HEK293T (cell line): Measurements from ENCODE around the gene RNF141.

Experiments used
- ARNT ChIP-seq: fragments of 450-650 bp; IDR thresholded peaks from 2 replicates; pipeline ENCODE4 v1.6.1; 2017; ENCODE audit warnings: mild to moderate bottlenecking
- BHLHE40 ChIP-seq: fragments of 450-650 bp; IDR thresholded peaks from 2 replicates; pipeline ENCODE4 v1.6.1; 2016; ENCODE audit warnings: mild to moderate bottlenecking, moderate library complexity, borderline replicate concordance
- CTBP1 ChIP-seq: fragments of 450-650 bp; IDR thresholded peaks from 2 replicates; pipeline ENCODE4 v1.6.1; 2016; ENCODE audit warnings: borderline replicate concordance
- FOXA1 ChIP-seq: fragments of 450-650 bp; IDR thresholded peaks from 2 replicates; pipeline ENCODE4 v1.6.1; 2016; ENCODE audit warnings: mild to moderate bottlenecking
- FOXM1 ChIP-seq: fragments of 450-650 bp; IDR thresholded peaks from 2 replicates; pipeline ENCODE4 v1.6.1; 2017; ENCODE audit warnings: mild to moderate bottlenecking, borderline replicate concordance
- HDGF ChIP-seq: fragments of 450-650 bp; IDR thresholded peaks from 2 replicates; pipeline ENCODE4 v1.6.1; 2017; ENCODE audit warnings: antibody characterized with exemption, borderline replicate concordance
- NFRKB ChIP-seq: fragments of 450-650 bp; IDR thresholded peaks from 2 replicates; pipeline ENCODE4 v1.6.1; 2016; ENCODE audit warnings: mild to moderate bottlenecking, moderate library complexity
- SP1 ChIP-seq: fragments of 450-650 bp; IDR thresholded peaks from 2 replicates; pipeline ENCODE4 v1.6.1; 2017
- SUZ12 ChIP-seq: fragments of 450-650 bp; IDR thresholded peaks from 2 replicates; pipeline ENCODE4 v1.6.1; 2016; ENCODE audit warnings: mild to moderate bottlenecking
- TARDBP ChIP-seq: fragments of 450-650 bp; IDR thresholded peaks from 2 replicates; pipeline ENCODE4 v1.6.1; 2016

- TF ChIP-seq SP1 (no peak), TARDBP (no peak), SUZ12 (no peak), ARNT (no peak), HDGF (no peak), CTBP1 (no peak), NFRKB (no peak), FOXA1 (no peak), BHLHE40 (no peak), FOXM1 (no peak)
These were observed 38.2 kb downstream of the RNF141 start for GRCh38 chr11:10502770-10503169.
